ENCODE data around the gene STRA6.
A peak's percentile ranks its signal among the peaks of the same experiment; 100 is the strongest.

STRA6 gene

DNA sequence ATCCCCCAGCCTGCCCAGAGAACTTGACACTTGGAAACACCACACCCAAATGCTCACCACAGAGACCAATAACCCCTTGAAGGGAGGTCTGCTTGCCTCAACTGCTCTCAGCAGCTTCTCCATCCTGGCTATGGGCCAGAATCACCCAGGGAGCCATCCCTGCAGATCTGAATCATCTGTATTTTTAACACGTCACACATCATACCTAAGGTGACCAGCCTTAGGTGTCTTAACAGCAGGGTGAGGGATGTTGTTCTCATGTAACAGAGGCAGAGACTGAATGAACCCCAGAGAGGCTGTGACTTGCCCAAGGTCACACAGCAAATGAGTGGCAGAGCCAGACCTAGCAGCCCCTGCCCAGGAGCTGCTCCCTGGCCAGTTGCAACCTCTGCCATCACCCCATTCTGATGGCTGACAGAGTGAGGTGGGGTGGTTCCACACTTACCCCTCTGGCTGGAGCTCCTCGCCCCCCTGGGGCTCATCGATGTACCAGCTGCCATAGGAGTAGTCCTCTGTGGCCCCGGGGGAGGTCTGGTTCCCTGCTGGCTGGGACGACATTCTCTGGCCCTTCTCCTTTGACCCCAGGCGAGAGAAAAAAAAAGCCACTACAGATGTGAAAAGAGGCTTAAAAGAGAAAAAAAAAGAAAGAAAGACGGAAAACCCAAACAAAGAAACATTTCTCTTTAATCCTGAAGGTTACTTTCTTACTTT is 722 bp downstream of the STRA6 start:
- Histone ChIP-seq H3K4me1 (ENCODE audit: insufficient read depth, poor library complexity, severe bottlenecking) (peaks cover 40% of the 10 kb centered on the region), H3K27me3 (ENCODE audit: insufficient read depth, poor library complexity, severe bottlenecking) (no peaks in the 10 kb centered on the region), H3K4me3 (ENCODE audit: severe bottlenecking) (no peak overlapping the region), H3K9me3 (ENCODE audit: severe bottlenecking) (no peaks in the 10 kb centered on the region), H3K36me3 (ENCODE audit: low read depth) (no peaks in the 10 kb centered on the region), H3K27ac (ENCODE audit: poor library complexity, severe bottlenecking) (peak overlapping the region; percentile 46)
- TF ChIP-seq, protein P1, sequence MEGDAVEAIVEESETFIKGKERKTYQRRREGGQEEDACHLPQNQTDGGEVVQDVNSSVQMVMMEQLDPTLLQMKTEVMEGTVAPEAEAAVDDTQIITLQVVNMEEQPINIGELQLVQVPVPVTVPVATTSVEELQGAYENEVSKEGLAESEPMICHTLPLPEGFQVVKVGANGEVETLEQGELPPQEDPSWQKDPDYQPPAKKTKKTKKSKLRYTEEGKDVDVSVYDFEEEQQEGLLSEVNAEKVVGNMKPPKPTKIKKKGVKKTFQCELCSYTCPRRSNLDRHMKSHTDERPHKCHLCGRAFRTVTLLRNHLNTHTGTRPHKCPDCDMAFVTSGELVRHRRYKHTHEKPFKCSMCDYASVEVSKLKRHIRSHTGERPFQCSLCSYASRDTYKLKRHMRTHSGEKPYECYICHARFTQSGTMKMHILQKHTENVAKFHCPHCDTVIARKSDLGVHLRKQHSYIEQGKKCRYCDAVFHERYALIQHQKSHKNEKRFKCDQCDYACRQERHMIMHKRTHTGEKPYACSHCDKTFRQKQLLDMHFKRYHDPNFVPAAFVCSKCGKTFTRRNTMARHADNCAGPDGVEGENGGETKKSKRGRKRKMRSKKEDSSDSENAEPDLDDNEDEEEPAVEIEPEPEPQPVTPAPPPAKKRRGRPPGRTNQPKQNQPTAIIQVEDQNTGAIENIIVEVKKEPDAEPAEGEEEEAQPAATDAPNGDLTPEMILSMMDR (IDR thresholded peaks at IDR 0.05; ENCODE audit: poor library complexity, severe bottlenecking) = no peak
- DNase-seq (ENCODE audit: low spot score) (no peak), ATAC-seq (ENCODE audit: low read depth) (peak; percentile 51)

DNA sequence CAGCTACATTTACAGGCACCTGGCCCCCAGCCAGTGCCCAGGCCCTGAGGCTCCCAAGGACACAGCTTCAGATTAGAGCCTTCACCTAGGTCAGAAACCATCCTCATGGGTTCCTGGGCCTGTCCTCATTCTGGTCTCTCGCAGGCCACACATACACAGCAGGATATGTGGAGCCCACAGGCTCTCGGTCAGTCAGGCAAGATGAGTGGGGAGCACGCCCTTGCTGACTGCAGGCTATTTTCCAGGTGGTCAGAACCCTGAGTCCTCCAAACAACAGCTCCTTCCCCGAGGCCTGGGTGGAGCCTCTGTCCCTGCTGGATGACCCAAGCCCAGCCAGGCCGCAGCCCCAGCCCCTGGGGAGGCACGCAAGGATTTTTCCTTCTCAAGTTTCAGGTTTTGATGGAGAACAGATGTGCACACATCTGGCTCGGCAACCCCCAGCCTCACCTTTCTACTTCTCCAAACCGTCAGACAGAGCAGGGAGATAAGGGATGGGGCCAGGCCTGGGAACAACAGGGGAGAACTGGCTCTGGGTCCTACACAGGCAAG is 1.6 kb downstream of the STRA6 start:
- H3K36me3 ChIP-seq (ENCODE audit: low read depth) = no peaks in the 10 kb centered on the region
- peaks cover 48% of the 10 kb centered on the region for H3K4me1 ChIP-seq (ENCODE audit: insufficient read depth, poor library complexity, severe bottlenecking)
- no peaks in the 10 kb centered on the region for H3K27me3 ChIP-seq (ENCODE audit: insufficient read depth, poor library complexity, severe bottlenecking)
- no peaks in the 10 kb centered on the region for H3K9me3 ChIP-seq (ENCODE audit: severe bottlenecking)
- H3K27ac ChIP-seq (ENCODE audit: poor library complexity, severe bottlenecking) = peak overlapping the region; percentile 46
- no peak overlapping the region for H3K4me3 ChIP-seq (ENCODE audit: severe bottlenecking)
- DNase-seq (ENCODE audit: low spot score) (no peak), ATAC-seq (ENCODE audit: low read depth) (peak; percentile 43)
- TF ChIP-seq, protein P1 (IDR thresholded peaks at IDR 0.05; ENCODE audit: poor library complexity, severe bottlenecking) = no peak

DNA sequence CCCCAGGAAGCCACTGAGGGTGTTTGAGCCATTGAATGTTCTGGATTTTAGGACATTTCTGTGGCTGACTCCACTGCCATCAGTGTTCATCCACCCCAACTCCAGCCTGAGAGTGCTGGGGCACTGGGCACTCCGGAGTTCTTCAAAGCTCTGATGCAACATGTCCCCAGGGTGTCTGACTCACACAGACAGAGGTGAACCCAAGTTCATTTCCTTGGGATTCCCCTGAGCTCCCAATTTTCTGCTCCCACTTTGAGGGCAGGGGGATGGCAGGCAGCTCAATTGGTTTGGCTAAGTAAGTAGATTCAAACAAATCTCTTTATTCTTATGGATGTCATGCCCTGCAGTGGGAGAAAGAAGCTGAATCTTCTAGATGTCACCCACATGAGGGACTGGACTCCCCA is 2.2 kb downstream of the STRA6 start:
- DNase-seq (ENCODE audit: low spot score) = no peak
- Histone ChIP-seq H3K36me3 (ENCODE audit: low read depth) (no peaks in the 10 kb centered on the region), H3K9me3 (ENCODE audit: severe bottlenecking) (no peaks in the 10 kb centered on the region), H3K4me3 (ENCODE audit: severe bottlenecking) (no peak overlapping the region), H3K27ac (ENCODE audit: poor library complexity, severe bottlenecking) (peak overlapping the region; percentile 46), H3K4me1 (ENCODE audit: insufficient read depth, poor library complexity, severe bottlenecking) (peaks cover 48% of the 10 kb centered on the region), H3K27me3 (ENCODE audit: insufficient read depth, poor library complexity, severe bottlenecking) (no peaks in the 10 kb centered on the region)
- ATAC-seq (ENCODE audit: low read depth) = peak; percentile 32
- TF ChIP-seq, protein P1 (IDR thresholded peaks at IDR 0.05; ENCODE audit: poor library complexity, severe bottlenecking) = no peak

DNA sequence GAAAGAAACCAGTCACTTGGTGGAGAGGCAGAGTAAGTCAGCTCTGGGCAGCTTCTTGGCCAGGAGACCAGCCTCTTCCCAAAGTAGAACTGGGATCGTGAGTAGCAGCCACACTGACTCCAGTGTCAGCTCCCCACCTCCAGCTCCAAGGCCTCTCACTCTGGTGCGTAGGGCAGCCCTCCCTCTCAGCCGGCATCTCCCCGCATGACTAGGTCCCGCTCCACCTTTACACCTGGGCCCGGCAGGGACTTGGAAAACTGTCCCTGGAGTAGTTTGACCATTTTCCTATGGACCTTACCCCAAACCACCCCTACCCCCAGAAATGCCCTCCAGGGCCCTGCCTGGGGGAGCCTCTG is 3.3 kb downstream of the STRA6 start:
- Histone ChIP-seq H3K9me3 (ENCODE audit: severe bottlenecking) (no peaks in the 10 kb centered on the region), H3K4me1 (ENCODE audit: insufficient read depth, poor library complexity, severe bottlenecking) (peaks cover 48% of the 10 kb centered on the region), H3K27me3 (ENCODE audit: insufficient read depth, poor library complexity, severe bottlenecking) (no peaks in the 10 kb centered on the region), H3K36me3 (ENCODE audit: low read depth) (no peaks in the 10 kb centered on the region), H3K4me3 (ENCODE audit: severe bottlenecking) (no peak overlapping the region), H3K27ac (ENCODE audit: poor library complexity, severe bottlenecking) (no peak overlapping the region)
- ATAC-seq (ENCODE audit: low read depth) (no peak), DNase-seq (ENCODE audit: low spot score) (no peak)
- TF ChIP-seq, protein P1 (IDR thresholded peaks at IDR 0.05; ENCODE audit: poor library complexity, severe bottlenecking) = no peak

Data from RWPE2 (cell line).